GM12878 (cell line): ENCODE measurements around the gene CASP10. TPM values are rescaled to one million over a fixed set of nuclear protein-coding genes. Genes with fewer than 3 reads are reported as not detected.
A peak's percentile ranks its signal among the peaks of the same experiment; 100 is the strongest.

Source experiments
- ATAC-seq: fragments of 200-7000 bp; cut with Tn5 transposase; 3 replicates; pipeline ENCODE4 v1.9.1; 2020; ENCODE audit warnings: mild to moderate bottlenecking, moderate library complexity
- BruUV-seq: library from RNA; stranded (reverse); fragments of 400-500 nt; replicated peaks from 2 replicates; lab custom pipeline; 2021; lab: Mats Ljungman, UMichigan
- CTCF ChIA-PET: fragments of 300-600 bp; sonication (Branson Sonifier 250); formaldehyde crosslinking; extraction: SDS; loops from one replicate; lab custom pipeline; 2021; ENCODE audit warnings: inconsistent platforms; lab: Yijun Ruan, JAX
- POLR2A ChIA-PET: fragments of 350-600 bp; formaldehyde crosslinking; extraction: SDS; loops from one replicate; lab custom pipeline; 2021; ENCODE audit warnings: inconsistent platforms; lab: Charles Lee
- RAD21 ChIA-PET: fragments of 300-600 bp; sonication (Branson Sonifier 250); formaldehyde crosslinking; loops from one replicate; lab custom pipeline; 2023; ENCODE audit warnings: antibody characterized with exemption; ENCODE audit not compliant: unreplicated experiment; lab: Charles Lee
- SMC1A ChIA-PET: fragments of 300-600 bp; sonication (Branson Sonifier 250); formaldehyde crosslinking; loops from one replicate; lab custom pipeline; 2023; ENCODE audit not compliant: unreplicated experiment, uncharacterized antibody; lab: Charles Lee
- DNase-seq: peaks from one replicate; pipeline ENCODE4 v3.0.0-alpha.2; 2011; ENCODE audit warnings: low read depth, low spot score
- FAIRE-seq: peaks from 3 replicates; lab custom pipeline; 2011; peaks lifted over from hg19 to GRCh38; lab: Jason Lieb, UNC
- H2AFZ ChIP-seq: 2 replicates; pipeline ENCODE4 v1.6.0; 2011; ENCODE audit warnings: low read depth, low read length, control low read depth; ENCODE audit not compliant: control insufficient read depth
- H3K27ac ChIP-seq: 2 replicates; pipeline ENCODE4 v1.5.1; 2011; ENCODE audit warnings: control low read depth; ENCODE audit not compliant: control insufficient read depth, insufficient read depth
- H3K27me3 ChIP-seq, 2 experiments: replicated peaks in 1 of 2; 2 replicates each; pipeline versions ENCODE4 v1.6.0 to v1.6.1; 2011; ENCODE audit warnings: low read length in 1 of 2; ENCODE audit not compliant: control insufficient read depth in 2 of 2, insufficient read depth in 2 of 2
- H3K36me3 ChIP-seq, 2 experiments: 2 replicates each; pipeline ENCODE4 v1.5.1; 2011; ENCODE audit warnings: low read length in 1 of 2; ENCODE audit not compliant: control insufficient read depth in 2 of 2, insufficient read depth in 2 of 2
- H3K4me1 ChIP-seq: 2 replicates; pipeline ENCODE4 v1.6.1; 2011; ENCODE audit warnings: mild to moderate bottlenecking, low read length, moderate library complexity, mixed read lengths; ENCODE audit not compliant: control insufficient read depth, insufficient read depth
- H3K4me2 ChIP-seq: 2 replicates; pipeline ENCODE4 v1.6.0; 2011; ENCODE audit warnings: control low read depth; ENCODE audit not compliant: control insufficient read depth, insufficient read depth
- H3K4me3 ChIP-seq: fragments of 200-600 bp; sonication (generic); 2 replicates; pipeline ENCODE4 v1.5.1; 2016
- H3K79me2 ChIP-seq: 2 replicates; pipeline ENCODE4 v1.6.0; 2011; ENCODE audit warnings: low read length; ENCODE audit not compliant: control insufficient read depth, insufficient read depth
- H3K9ac ChIP-seq: 2 replicates; pipeline ENCODE4 v1.8.0; 2011; ENCODE audit warnings: low read length, control low read depth, mixed read lengths; ENCODE audit not compliant: control insufficient read depth, insufficient read depth
- H3K9me3 ChIP-seq: replicated peaks from 3 replicates; pipeline ENCODE4 v1.5.1; 2011; ENCODE audit warnings: mild to moderate bottlenecking, low read length; ENCODE audit not compliant: control insufficient read depth, insufficient read depth
- H4K20me1 ChIP-seq: 2 replicates; pipeline ENCODE4 v1.6.0; 2011; ENCODE audit not compliant: control insufficient read depth, insufficient read depth
- BMI1 ChIP-seq: fragments of 450-650 bp; IDR thresholded peaks from 2 replicates; pipeline ENCODE4 v1.6.1; 2016; ENCODE audit warnings: mild to moderate bottlenecking, moderate library complexity, borderline replicate concordance
- EGR1 ChIP-seq, 2 experiments: IDR thresholded peaks; 1 replicate in 1 of 2; 2 replicates in 1 of 2; pipeline ENCODE4 v1.6.1; 2011 to 2012; ENCODE audit warnings: low read depth in 2 of 2, low read length in 2 of 2, borderline replicate concordance in 1 of 2, mild to moderate bottlenecking in 1 of 2, moderate library complexity in 1 of 2
- HDGF ChIP-seq: fragments of 450-650 bp; IDR thresholded peaks from 2 replicates; pipeline ENCODE4 v1.6.1; 2016; ENCODE audit warnings: antibody characterized with exemption
- IKZF2 ChIP-seq, 2 experiments: fragments of 450-650 bp; IDR thresholded peaks; 2 replicates each; pipeline ENCODE4 v1.6.1; 2017; ENCODE audit warnings: mild to moderate bottlenecking in 2 of 2, moderate library complexity in 2 of 2
- JUND ChIP-seq: IDR thresholded peaks from 2 replicates; pipeline ENCODE4 v1.6.1; 2012; ENCODE audit warnings: low read depth, mild to moderate bottlenecking, low read length, improper control_type of control experiment, moderate library complexity
- SMC3 ChIP-seq: IDR thresholded peaks from 2 replicates; pipeline ENCODE4 v1.6.1; 2011; ENCODE audit warnings: low read length, improper control_type of control experiment, borderline replicate concordance
- SPI1 ChIP-seq: IDR thresholded peaks from 2 replicates; pipeline ENCODE4 v1.6.1; 2011; ENCODE audit warnings: low read depth, mild to moderate bottlenecking, low read length, moderate library complexity, borderline replicate concordance; ENCODE audit not compliant: insufficient read depth
- WGBS: methylation state at CpG from one replicate; pipeline ENCODE4 v1.1.6; 2016; ENCODE audit warnings: low lambda C conversion rate; ENCODE audit not compliant: insufficient replicate concordance, insufficient coverage; ENCODE audit errors: missing lambda C conversion rate; 5-methylcytosine and 5-hydroxymethylcytosine counted together
- in situ Hi-C: fragments of 300-500 bp; cut with MboI; formaldehyde crosslinking; loops from 9 replicates; pipeline ENCODE4 v1.14.3; 2018; ENCODE audit warnings: mixed read lengths
- intact Hi-C: fragments of 100-400 bp; cut with micrococcal nuclease; formaldehyde crosslinking; loops from one replicate; pipeline ENCODE4 v1.14.2; 2022; ENCODE audit not compliant: unreplicated experiment
- polyA plus RNA-seq, 11 experiments: library from polyadenylated mRNA; depleted of rRNA in 4 of 11; unstranded in 6 of 11; stranded (reverse) in 5 of 11; fragments of >200 nt; fragmentation: Nextera tagmentation in 4 of 11; fragmentation: Illumina TruSeq in 1 of 11; extraction: Ambion mirVana in 4 of 11; extraction: Trizol in 1 of 11; gene quantifications; 1 replicate in 1 of 11; 2 replicates in 10 of 11; pipeline versions ENCODE4 v1.2.1 to v1.2.3, GENCODE V29; 2011 to 2016; ENCODE audit warnings: inconsistent platforms in 2 of 11, missing spikeins in 2 of 11, low read depth in 1 of 11
- total RNA-seq, 4 experiments: library from RNA; depleted of rRNA in 3 of 4; stranded (reverse); fragments of >200 nt in 3 of 4; fragmentation: Illumina TruSeq in 1 of 4; extraction: Trizol in 1 of 4; gene quantifications; 2 replicates each; pipeline versions ENCODE4 v1.2.1 to v1.2.3, GENCODE V29; 2013 to 2021
- TF ChIP-seq, protein P1 (sequence below): fragments of 450-650 bp; formaldehyde crosslinking; IDR thresholded peaks from 2 replicates; pipeline ENCODE4 v1.4.0; 2022; ENCODE audit warnings: mild to moderate bottlenecking, moderate library complexity
- TF ChIP-seq, protein P2 (sequence below): fragments of 450-650 bp; IDR thresholded peaks from 2 replicates; pipeline ENCODE4 v1.6.1; 2018; ENCODE audit warnings: mild to moderate bottlenecking, low read depth, moderate library complexity; ENCODE audit not compliant: partially characterized antibody
- TF ChIP-seq, protein P3 (sequence below): IDR thresholded peaks from 2 replicates; pipeline ENCODE4 v1.6.1; 2012; ENCODE audit warnings: low read depth, low read length, improper control_type of control experiment
- TF ChIP-seq, protein P4 (sequence below): IDR thresholded peaks from 2 replicates; pipeline ENCODE4 v1.6.1; 2012; ENCODE audit warnings: low read depth, low read length, improper control_type of control experiment
- TF ChIP-seq, protein P5 (sequence below): IDR thresholded peaks from 2 replicates; pipeline ENCODE4 v1.6.1; 2011; ENCODE audit warnings: borderline replicate concordance, low read depth, mild to moderate bottlenecking, moderate library complexity, low read length; ENCODE audit not compliant: insufficient read depth, poor library complexity, severe bottlenecking

Gene CASP10
- total and polyA plus RNA-seq, 10 of the 15 experiments (the other 5 are each of a cell fraction or from before 2014, with no cell fraction given), result 7.2 to 14.1 (median 10.8) TPM

DNA sequence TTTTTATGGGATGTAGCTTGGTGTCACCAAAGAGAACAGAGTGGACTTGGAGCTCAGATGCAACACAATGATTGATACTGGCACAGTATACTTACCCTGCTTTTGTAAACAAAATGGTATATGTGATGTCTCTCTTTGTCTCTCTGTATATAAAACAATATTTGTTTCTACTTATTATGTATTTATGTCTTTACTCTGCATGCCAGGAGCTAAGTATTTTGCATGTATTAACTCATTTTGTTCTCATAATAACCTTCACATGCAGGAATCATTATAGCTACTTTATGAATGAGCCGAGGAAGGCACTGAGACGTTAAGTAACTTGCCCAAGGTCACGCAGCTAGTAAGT, 49.5 kb downstream of the CASP10 start:
- Histone ChIP-seq H3K9me3 (no peaks in the 10 kb centered on the region), H3K4me2 (peak overlapping the region; percentile 64), H3K36me3 (peaks cover 0 to under 1% of the 10 kb centered on the region in 2 experiments; a peak in 2 of 4 replicates), H2AFZ (peak overlapping the region; percentile 90), H3K4me1 (peaks cover 20% of the 10 kb centered on the region), H3K27ac (peak overlapping the region; percentile 50), H3K4me3 (peak overlapping the region; percentile 96; the same call in 1 of the 2 replicates), H3K9ac (no peak overlapping the region), H3K79me2 (peaks cover 31% of the 10 kb centered on the region), H4K20me1 (no peaks in the 10 kb centered on the region), H3K27me3 (no peaks in the 10 kb centered on the region)
- ChIA-PET CTCF (interaction anchor here (0.6 to 4.6 kb wide), 60 partner anchors 10 to 1276 kb away, joined by 3 to 390 read pairs (median 7); partner anchors contain the start of genes ALS2, CASP10, CASP8 and CFLAR), RAD21 (interaction anchor here (0.5 to 4.6 kb wide), 44 partner anchors 9 to 656 kb away, joined by 3 to 279 read pairs (median 6); partner anchors contain the start of genes CASP10, CASP8, CFLAR and CLK1), POLR2A (interaction anchor here (0.6 to 3.2 kb wide), 23 partner anchors 10 to 519 kb away, joined by 3 to 69 read pairs (median 4); partner anchors contain the start of genes CASP10, CASP8 and CLK1), SMC1A (interaction anchor here (0.7 to 4.6 kb wide), 53 partner anchors 9 to 522 kb away, joined by 3 to 285 read pairs (median 5); partner anchors contain the start of genes CASP10, CASP8, NIF3L1 and ORC2)
- in situ Hi-C loops (loop anchor here (5.0 kb wide), 1 partner anchor 325 kb away; no protein-coding TSS in a partner anchor), intact Hi-C loops (loop anchor here (1.0 to 10.0 kb wide), 10 partner anchors 49 to 942 kb away; partner anchors contain the start of genes ALS2, CASP10, HYCC2 and NIF3L1)
- WGBS, result 0% methylated on average over 3 of the region's 3 CpGs
- FAIRE-seq (no peak), ATAC-seq (no peak), DNase-seq (no peak)
- TF ChIP-seq, protein P1, sequence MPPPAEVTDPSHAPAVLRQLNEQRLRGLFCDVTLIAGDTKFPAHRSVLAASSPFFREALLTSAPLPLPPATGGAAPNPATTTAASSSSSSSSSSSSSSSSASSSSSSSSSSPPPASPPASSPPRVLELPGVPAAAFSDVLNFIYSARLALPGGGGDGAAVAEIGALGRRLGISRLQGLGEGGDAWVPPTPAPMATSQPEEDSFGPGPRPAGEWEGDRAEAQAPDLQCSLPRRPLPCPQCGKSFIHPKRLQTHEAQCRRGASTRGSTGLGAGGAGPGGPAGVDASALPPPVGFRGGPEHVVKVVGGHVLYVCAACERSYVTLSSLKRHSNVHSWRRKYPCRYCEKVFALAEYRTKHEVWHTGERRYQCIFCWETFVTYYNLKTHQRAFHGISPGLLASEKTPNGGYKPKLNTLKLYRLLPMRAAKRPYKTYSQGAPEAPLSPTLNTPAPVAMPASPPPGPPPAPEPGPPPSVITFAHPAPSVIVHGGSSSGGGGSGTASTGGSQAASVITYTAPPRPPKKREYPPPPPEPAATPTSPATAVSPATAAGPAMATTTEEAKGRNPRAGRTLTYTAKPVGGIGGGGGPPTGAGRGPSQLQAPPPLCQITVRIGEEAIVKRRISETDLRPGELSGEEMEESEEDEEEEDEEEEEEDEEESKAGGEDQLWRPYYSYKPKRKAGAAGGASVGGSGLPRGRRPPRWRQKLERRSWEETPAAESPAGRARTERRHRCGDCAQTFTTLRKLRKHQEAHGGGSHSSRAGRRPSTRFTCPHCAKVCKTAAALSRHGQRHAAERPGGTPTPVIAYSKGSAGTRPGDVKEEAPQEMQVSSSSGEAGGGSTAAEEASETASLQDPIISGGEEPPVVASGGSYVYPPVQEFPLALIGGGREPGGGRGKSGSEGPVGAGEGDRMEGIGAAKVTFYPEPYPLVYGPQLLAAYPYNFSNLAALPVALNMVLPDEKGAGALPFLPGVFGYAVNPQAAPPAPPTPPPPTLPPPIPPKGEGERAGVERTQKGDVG (CRISPR knock-in tag), result no peak
- TF ChIP-seq, protein P2, sequence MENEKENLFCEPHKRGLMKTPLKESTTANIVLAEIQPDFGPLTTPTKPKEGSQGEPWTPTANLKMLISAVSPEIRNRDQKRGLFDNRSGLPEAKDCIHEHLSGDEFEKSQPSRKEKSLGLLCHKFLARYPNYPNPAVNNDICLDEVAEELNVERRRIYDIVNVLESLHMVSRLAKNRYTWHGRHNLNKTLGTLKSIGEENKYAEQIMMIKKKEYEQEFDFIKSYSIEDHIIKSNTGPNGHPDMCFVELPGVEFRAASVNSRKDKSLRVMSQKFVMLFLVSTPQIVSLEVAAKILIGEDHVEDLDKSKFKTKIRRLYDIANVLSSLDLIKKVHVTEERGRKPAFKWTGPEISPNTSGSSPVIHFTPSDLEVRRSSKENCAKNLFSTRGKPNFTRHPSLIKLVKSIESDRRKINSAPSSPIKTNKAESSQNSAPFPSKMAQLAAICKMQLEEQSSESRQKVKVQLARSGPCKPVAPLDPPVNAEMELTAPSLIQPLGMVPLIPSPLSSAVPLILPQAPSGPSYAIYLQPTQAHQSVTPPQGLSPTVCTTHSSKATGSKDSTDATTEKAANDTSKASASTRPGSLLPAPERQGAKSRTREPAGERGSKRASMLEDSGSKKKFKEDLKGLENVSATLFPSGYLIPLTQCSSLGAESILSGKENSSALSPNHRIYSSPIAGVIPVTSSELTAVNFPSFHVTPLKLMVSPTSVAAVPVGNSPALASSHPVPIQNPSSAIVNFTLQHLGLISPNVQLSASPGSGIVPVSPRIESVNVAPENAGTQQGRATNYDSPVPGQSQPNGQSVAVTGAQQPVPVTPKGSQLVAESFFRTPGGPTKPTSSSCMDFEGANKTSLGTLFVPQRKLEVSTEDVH, result peak; percentile 8
- TF ChIP-seq BMI1 (no peak), JUND (no peak), EGR1 (IDR thresholded peaks at IDR 0.05; ENCODE audit: borderline replicate concordance in 1 of 2, low read depth in 2 of 2, low read length in 2 of 2) (no peak), IKZF2 (IDR thresholded peaks at IDR 0.05) (no peak; a peak in 1 of 4 replicates), HDGF (0 out of 2 replicates have a peak, but pooled peaks have one; percentile 8), SPI1 (no peak), SMC3 (no peak)
- TF ChIP-seq, protein P3, sequence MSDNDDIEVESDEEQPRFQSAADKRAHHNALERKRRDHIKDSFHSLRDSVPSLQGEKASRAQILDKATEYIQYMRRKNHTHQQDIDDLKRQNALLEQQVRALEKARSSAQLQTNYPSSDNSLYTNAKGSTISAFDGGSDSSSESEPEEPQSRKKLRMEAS, result 0 out of 2 replicates have a peak, but pooled peaks have one; percentile 10
- TF ChIP-seq, protein P4, sequence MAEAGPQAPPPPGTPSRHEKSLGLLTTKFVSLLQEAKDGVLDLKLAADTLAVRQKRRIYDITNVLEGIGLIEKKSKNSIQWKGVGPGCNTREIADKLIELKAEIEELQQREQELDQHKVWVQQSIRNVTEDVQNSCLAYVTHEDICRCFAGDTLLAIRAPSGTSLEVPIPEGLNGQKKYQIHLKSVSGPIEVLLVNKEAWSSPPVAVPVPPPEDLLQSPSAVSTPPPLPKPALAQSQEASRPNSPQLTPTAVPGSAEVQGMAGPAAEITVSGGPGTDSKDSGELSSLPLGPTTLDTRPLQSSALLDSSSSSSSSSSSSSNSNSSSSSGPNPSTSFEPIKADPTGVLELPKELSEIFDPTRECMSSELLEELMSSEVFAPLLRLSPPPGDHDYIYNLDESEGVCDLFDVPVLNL, result no peak
- TF ChIP-seq, protein P5, sequence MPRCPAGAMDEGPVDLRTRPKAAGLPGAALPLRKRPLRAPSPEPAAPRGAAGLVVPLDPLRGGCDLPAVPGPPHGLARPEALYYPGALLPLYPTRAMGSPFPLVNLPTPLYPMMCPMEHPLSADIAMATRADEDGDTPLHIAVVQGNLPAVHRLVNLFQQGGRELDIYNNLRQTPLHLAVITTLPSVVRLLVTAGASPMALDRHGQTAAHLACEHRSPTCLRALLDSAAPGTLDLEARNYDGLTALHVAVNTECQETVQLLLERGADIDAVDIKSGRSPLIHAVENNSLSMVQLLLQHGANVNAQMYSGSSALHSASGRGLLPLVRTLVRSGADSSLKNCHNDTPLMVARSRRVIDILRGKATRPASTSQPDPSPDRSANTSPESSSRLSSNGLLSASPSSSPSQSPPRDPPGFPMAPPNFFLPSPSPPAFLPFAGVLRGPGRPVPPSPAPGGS, result no peak
- no TSS peak for BruUV-seq
